Mucosa of stomach (tissue), 1 donor: ENCODE results near the gene ATP5MC3.

Experiments used
- H3K27me3 ChIP-seq: one replicate; pipeline ENCODE4 v1.7.0; 2013; ENCODE audit warnings: mild to moderate bottlenecking, low read length; ENCODE audit not compliant: control insufficient read depth, insufficient read depth
- H3K36me3 ChIP-seq: one replicate; pipeline ENCODE4 v1.7.0; 2013; ENCODE audit warnings: low read length; ENCODE audit not compliant: control insufficient read depth, insufficient read depth
- H3K4me1 ChIP-seq: one replicate; pipeline ENCODE4 v1.7.0; 2013; ENCODE audit warnings: mild to moderate bottlenecking, low read length; ENCODE audit not compliant: control insufficient read depth, insufficient read depth
- H3K4me3 ChIP-seq: one replicate; pipeline ENCODE4 v1.7.0; 2013; ENCODE audit warnings: low read length
- H3K9ac ChIP-seq: one replicate; pipeline ENCODE4 v1.7.0; 2013; ENCODE audit warnings: mild to moderate bottlenecking, low read length, moderate library complexity
- H3K9me3 ChIP-seq: one replicate; pipeline ENCODE4 v1.7.0; 2013; ENCODE audit warnings: mild to moderate bottlenecking, low read length, moderate library complexity; ENCODE audit not compliant: control insufficient read depth
- donor health status: Pancreatic carcinoma.

The ATP5MC3 gene

DNA sequence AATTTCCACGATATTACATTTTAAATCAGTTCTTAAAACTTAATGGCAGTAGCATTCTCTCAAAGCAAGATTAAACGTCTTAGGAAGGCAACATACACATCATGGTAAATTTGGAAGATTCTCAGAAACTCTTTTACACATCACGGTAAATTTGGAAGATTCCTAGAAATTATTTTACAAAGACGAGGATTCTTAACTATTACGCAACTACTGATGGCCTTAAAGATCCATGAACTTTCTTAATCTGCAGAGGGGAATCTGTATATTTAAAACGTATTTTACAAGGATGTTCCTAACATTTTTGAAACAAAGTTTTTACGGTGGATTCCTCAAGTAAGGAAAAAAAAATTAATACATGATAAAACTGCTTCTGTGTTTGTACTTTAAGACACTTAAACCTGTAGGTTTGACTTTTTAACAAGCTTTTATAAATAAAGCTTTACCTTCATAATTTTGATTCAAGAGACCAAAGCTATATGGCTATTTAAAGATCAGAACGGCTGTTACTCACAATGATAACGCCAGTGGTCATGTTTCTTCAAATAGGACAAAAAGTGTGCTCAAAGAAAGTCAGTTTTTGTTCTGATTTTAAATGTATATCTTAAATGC lies 15.2 kb downstream of the ATP5MC3 start:
- H3K4me3 ChIP-seq, result no peak overlapping the region
- H3K4me1 ChIP-seq, result no peaks in the 10 kb centered on the region
- no peaks in the 10 kb centered on the region for H3K9me3 ChIP-seq
- H3K9ac ChIP-seq, result no peak overlapping the region
- no peaks in the 10 kb centered on the region for H3K27me3 ChIP-seq
- no peaks in the 10 kb centered on the region for H3K36me3 ChIP-seq

DNA sequence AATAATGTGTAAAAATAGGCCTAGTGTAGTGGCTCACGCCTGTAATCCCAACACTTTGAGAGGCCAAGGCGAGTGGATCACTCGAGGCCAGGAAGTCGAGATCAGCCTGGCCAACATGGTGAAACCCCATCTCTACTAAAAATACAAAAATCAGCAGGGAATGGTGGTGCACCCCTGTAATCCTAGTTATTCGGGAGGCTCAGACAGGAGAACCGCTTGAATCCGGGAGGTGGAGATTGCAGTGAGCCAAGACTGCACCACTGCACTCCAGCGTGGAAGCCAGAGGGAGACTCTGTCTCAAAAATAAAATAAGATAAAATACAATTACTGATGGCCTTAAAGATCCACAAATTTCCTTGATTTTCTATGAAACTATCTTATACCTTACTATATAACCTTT lies 17.3 kb downstream of the ATP5MC3 start:
- no peak overlapping the region for H3K4me3 ChIP-seq
- H3K9me3 ChIP-seq, result no peaks in the 10 kb centered on the region
- H3K4me1 ChIP-seq, result no peaks in the 10 kb centered on the region
- H3K9ac ChIP-seq, result no peak overlapping the region
- H3K36me3 ChIP-seq, result no peaks in the 10 kb centered on the region
- no peaks in the 10 kb centered on the region for H3K27me3 ChIP-seq

DNA sequence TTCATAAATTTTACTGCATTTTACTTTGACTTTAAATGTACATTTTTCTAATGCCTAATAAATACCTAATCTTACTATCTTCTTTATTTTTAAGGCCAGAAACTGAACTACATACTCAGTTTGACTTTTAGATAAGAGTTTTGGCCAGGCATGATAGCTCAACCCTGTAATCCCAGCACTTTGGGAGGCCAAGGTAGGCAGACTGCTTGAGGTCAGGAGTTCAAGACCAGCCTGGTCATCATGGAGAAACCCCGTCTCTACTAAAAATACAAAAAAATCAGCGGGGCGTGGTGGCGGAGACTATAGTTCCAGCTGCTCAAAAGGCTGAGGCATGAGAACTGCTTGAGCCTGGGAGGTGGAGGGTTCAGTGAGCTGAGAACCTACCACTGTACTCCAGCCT lies 22.6 kb downstream of the ATP5MC3 start:
- H3K27me3 ChIP-seq, result no peaks in the 10 kb centered on the region
- no peaks in the 10 kb centered on the region for H3K9me3 ChIP-seq
- H3K4me1 ChIP-seq, result no peaks in the 10 kb centered on the region
- H3K4me3 ChIP-seq, result no peak overlapping the region
- H3K9ac ChIP-seq, result no peak overlapping the region
- no peaks in the 10 kb centered on the region for H3K36me3 ChIP-seq

DNA sequence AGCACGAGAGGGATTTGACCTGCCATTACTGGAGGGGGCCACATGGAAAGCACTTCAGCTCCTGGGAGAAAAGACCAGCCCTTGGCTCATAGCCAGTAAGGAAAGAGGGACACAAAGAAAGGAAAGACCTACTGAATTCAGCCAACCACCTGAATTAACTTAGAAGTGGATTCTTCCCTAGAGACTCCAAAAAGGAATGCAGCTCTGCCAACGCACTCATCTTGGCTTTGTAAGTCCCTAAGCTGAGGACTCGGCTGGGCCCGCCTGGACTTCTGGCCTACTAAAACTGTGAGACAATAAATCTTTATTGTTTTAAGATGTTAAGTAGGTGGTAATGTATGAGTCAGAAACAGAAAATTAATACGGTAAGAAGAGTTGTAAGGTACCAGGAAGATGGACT lies 25.0 kb downstream of the ATP5MC3 start:
- Histone ChIP-seq H3K36me3 (no peaks in the 10 kb centered on the region), H3K9ac (no peak overlapping the region), H3K4me3 (no peak overlapping the region), H3K4me1 (peaks cover 9% of the 10 kb centered on the region), H3K27me3 (no peaks in the 10 kb centered on the region), H3K9me3 (no peaks in the 10 kb centered on the region)

DNA sequence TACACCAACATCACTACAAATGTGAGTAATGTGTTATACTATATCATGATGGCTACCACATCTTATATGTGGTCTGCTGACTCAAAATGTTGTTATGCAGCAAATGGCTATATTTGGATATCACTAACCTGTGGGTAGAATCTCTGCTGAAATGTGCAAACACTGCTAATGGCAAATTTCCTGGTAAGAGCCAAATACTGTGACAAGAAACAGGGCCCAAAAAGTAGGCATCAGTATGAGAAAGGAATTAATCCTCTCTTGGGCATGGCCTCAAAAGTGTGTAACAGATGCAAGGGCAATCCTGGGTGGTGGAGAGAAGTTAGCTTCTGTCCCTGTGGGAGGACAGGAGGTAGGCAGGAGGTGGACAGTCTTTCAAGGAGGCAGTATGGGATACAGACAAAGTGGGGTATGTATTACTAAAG lies 26.8 kb downstream of the ATP5MC3 start:
- Histone ChIP-seq H3K4me3 (no peak overlapping the region), H3K4me1 (peaks cover 9% of the 10 kb centered on the region), H3K9ac (no peak overlapping the region), H3K27me3 (no peaks in the 10 kb centered on the region), H3K36me3 (no peaks in the 10 kb centered on the region), H3K9me3 (no peaks in the 10 kb centered on the region)

DNA sequence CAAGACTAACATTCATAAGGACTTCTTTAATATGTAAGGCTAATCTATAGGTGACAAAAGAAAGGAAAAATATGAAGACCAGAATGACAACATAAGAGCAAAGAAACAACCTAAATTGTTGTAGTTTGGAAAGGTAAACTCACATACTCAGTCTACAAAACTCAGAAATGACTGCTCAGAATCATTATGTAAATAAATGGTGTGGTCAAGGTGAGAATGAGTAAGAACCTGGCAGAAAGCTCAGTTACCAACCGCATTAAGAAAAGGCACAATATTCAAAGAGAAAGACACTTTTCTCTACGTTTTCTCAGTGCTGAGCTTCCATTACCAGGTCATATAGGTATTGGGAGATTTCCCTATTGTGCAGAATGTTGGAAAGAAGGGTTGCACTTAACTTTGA lies 29.3 kb downstream of the ATP5MC3 start:
- Histone ChIP-seq H3K27me3 (no peaks in the 10 kb centered on the region), H3K4me1 (peaks cover 9% of the 10 kb centered on the region), H3K36me3 (no peaks in the 10 kb centered on the region), H3K9me3 (no peaks in the 10 kb centered on the region), H3K9ac (no peak overlapping the region), H3K4me3 (no peak overlapping the region)

DNA sequence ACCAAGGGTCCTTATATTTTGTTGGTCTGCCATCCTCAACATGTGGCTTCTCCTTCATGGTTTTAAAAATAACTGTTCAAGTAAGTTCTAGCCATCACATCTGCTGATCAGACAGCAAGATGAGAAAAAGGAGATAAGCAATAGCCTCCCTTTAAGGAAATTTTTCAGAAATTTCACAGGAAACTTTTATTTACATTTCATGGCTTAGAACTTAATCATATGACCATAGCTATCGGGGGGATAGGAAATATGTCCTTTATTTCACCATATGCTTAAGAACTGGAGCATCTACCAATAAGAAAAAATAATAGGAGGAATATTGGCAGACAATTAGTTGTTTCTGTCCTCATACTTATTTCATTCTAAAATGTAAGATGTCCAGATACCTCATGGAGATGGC lies 29.7 kb downstream of the ATP5MC3 start:
- H3K4me1 ChIP-seq, result peaks cover 9% of the 10 kb centered on the region
- H3K9ac ChIP-seq, result no peak overlapping the region
- H3K4me3 ChIP-seq, result no peak overlapping the region
- no peaks in the 10 kb centered on the region for H3K27me3 ChIP-seq
- H3K36me3 ChIP-seq, result no peaks in the 10 kb centered on the region
- H3K9me3 ChIP-seq, result no peaks in the 10 kb centered on the region

DNA sequence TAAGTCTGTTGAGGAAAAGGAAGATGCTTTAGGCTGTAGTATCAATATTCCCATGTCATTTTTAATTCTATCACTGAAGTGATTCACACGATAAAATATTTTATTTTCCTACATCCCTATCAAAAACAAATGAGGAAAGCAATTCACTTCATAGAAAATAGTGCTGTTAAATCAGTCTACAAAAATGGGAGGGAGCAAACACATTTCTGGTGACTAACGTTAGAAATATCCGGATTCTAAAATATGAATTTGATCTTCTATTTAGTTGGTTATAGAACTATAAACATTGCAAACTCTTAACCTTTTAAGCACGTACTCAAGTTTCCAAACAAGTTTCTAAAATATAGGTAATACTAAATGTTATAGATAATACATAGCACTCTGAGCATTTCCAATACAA lies 34.3 kb downstream of the ATP5MC3 start:
- H3K36me3 ChIP-seq, result no peaks in the 10 kb centered on the region
- H3K9ac ChIP-seq, result no peak overlapping the region
- peaks cover 3% of the 10 kb centered on the region for H3K4me1 ChIP-seq
- no peak overlapping the region for H3K4me3 ChIP-seq
- no peaks in the 10 kb centered on the region for H3K27me3 ChIP-seq
- no peaks in the 10 kb centered on the region for H3K9me3 ChIP-seq

DNA sequence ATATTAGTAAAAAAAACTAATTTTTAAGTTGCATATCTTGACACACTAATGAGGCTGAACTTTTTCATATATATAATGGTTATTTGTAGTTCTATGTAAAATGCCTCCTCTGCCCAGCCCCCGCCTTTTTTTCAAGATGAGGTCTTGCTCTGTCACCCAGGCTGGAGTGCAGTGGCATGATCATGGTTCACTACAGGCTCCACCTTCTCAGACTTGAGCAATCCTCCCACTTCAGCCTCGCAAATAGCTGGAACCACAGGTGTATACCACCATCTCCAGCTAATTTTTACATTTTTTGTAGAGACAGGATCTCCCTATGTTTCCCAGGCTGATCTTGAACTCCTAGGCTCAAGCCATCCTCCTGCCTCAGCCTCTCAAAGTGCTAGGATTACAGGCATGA lies 37.8 kb downstream of the ATP5MC3 start:
- Histone ChIP-seq H3K4me1 (no peaks in the 10 kb centered on the region), H3K36me3 (no peaks in the 10 kb centered on the region), H3K9me3 (no peaks in the 10 kb centered on the region), H3K27me3 (no peaks in the 10 kb centered on the region), H3K9ac (no peak overlapping the region), H3K4me3 (no peak overlapping the region)

DNA sequence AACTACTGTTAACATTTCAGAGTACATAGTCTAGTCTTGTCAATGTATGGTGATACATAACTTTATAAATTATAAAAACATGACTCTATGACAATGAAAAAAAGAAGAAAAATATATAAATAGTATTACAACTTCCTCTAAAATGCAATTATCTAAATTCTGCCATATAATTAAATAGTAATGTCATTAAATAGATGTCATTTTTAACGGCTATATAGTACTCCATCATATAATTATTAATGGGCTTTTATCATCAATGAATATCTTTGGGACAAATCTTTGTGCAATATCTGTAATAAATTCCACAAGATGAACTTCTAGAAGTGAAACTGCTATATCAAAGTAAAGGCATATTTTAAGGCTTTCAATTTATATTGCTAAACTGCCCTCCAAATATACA lies 38.3 kb downstream of the ATP5MC3 start:
- H3K27me3 ChIP-seq, result no peaks in the 10 kb centered on the region

DNA sequence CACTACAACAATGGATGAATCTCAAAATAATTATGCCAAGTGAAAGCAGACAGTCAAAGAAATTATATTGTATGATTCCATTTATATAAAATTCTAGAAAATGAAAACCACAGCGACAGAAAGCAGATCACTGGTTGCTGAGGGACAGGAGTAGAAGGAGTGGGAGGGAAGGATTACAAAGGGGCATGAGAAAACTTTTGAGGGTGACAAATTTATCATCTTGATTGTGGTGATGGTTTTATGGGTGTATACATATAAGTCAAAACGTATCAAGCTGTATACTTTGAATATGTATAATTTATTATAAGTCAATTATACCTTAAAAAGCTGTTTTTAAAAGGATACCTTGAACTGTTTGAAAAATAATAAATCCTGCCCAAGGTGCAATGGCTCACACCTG lies 41.2 kb downstream of the ATP5MC3 start:
- no peaks in the 10 kb centered on the region for H3K4me1 ChIP-seq
- H3K27me3 ChIP-seq, result no peaks in the 10 kb centered on the region
- H3K9me3 ChIP-seq, result no peaks in the 10 kb centered on the region
- H3K9ac ChIP-seq, result no peak overlapping the region
- H3K36me3 ChIP-seq, result no peaks in the 10 kb centered on the region
- H3K4me3 ChIP-seq, result no peak overlapping the region

More for the DNA sequence above, 38.3 kb downstream of the ATP5MC3 start:
- no peak overlapping the region for H3K4me3 ChIP-seq
- H3K9me3 ChIP-seq, result no peaks in the 10 kb centered on the region
- no peaks in the 10 kb centered on the region for H3K36me3 ChIP-seq
- no peaks in the 10 kb centered on the region for H3K4me1 ChIP-seq
- H3K9ac ChIP-seq, result no peak overlapping the region

DNA sequence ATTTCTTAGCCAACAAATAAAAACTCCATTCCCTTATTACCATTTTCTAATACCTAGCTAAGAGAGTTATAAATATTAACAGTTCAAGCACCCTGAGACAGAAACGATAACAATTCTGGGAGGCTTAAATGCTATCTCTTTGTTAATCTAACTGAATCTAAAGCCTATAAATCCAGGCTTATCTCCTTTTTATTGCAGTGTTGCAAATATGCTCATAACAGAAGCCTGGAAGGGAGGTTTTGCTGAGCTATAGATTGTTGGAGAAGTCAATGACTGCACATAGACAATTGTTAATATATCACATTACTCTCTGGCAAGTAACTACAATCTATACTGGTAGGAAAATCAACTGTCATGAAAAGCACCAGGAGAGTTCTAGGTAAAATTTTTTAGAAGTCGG lies 43.7 kb downstream of the ATP5MC3 start:
- no peaks in the 10 kb centered on the region for H3K36me3 ChIP-seq
- H3K4me3 ChIP-seq, result no peak overlapping the region
- no peaks in the 10 kb centered on the region for H3K4me1 ChIP-seq
- no peaks in the 10 kb centered on the region for H3K27me3 ChIP-seq
- no peak overlapping the region for H3K9ac ChIP-seq
- no peaks in the 10 kb centered on the region for H3K9me3 ChIP-seq
